Measurements from ENCODE around the gene GAS1.

GAS1 gene

GRCh38 chr9:86985132-86985647, 37.9 kb upstream of the GAS1 start:
- no peaks in the 10 kb centered on the region for H3K36me3 ChIP-seq (ENCODE audit: control insufficient read depth in 4 of 4, insufficient read depth in 4 of 4, low read length in 3 of 4)
- DNase-seq, result no peak
- ChIA-PET CTCF (no interaction called here), POLR2A (no interaction called here)
- peaks cover 0 to 4% (median 2%) of the 10 kb centered on the region in 5 experiments for H3K27me3 ChIP-seq (replicated peaks in 2 of 5; ENCODE audit: control insufficient read depth in 4 of 5, insufficient read depth in 5 of 5, low read length in 4 of 5)
- H3K4me1 ChIP-seq (ENCODE audit: control extremely low read depth in 1 of 4, control insufficient read depth in 4 of 4, insufficient read depth in 4 of 4, low read length in 3 of 4), result no peaks in the 10 kb centered on the region
- H3K27ac ChIP-seq (ENCODE audit: insufficient read depth in 1 of 2, low read depth in 1 of 2, low read length in 2 of 2, poor library complexity in 1 of 2, severe bottlenecking in 2 of 2), result no peak overlapping the region
- H3K9me3 ChIP-seq (ENCODE audit: control extremely low read depth in 1 of 5, control insufficient read depth in 4 of 5, insufficient read depth in 2 of 5, low read depth in 1 of 5, low read length in 4 of 5), result peaks cover 0 to 2% (median 0%) of the 10 kb centered on the region in 5 experiments
- H3K4me3 ChIP-seq (ENCODE audit: control insufficient read depth in 1 of 7, extremely low read depth in 1 of 7, insufficient read depth in 4 of 7, low read depth in 2 of 7, low read length in 6 of 7), result no peak overlapping the region
- 100% methylated on average over 1 of the region's 2 CpGs for WGBS (ENCODE audit: insufficient coverage)

GRCh38 chr9:86983620-86984259, 36.4 kb upstream of the GAS1 start:
- H3K4me3 ChIP-seq (ENCODE audit: control insufficient read depth in 1 of 7, extremely low read depth in 1 of 7, insufficient read depth in 4 of 7, low read depth in 2 of 7, low read length in 6 of 7), result no peak overlapping the region
- POLR2A ChIA-PET, result no interaction called here
- peaks cover 0 to 4% (median 2%) of the 10 kb centered on the region in 5 experiments for H3K27me3 ChIP-seq (replicated peaks in 2 of 5; ENCODE audit: control insufficient read depth in 4 of 5, insufficient read depth in 5 of 5, low read length in 4 of 5)
- H3K9me3 ChIP-seq (ENCODE audit: control extremely low read depth in 1 of 5, control insufficient read depth in 4 of 5, insufficient read depth in 2 of 5, low read depth in 1 of 5, low read length in 4 of 5), result peaks cover 0 to 2% (median 0%) of the 10 kb centered on the region in 5 experiments
- H3K4me1 ChIP-seq (ENCODE audit: control extremely low read depth in 1 of 4, control insufficient read depth in 4 of 4, insufficient read depth in 4 of 4, low read length in 3 of 4), result no peaks in the 10 kb centered on the region
- WGBS (ENCODE audit: insufficient coverage), result 89% methylated on average over 8 of the region's 11 CpGs
- CTCF ChIA-PET, result interaction anchor here (0.9 kb wide), 1 partner anchor 65 kb away, joined by 3 read pairs; no protein-coding TSS in a partner anchor
- no peak overlapping the region for H3K27ac ChIP-seq (ENCODE audit: insufficient read depth in 1 of 2, low read depth in 1 of 2, low read length in 2 of 2, poor library complexity in 1 of 2, severe bottlenecking in 2 of 2)
- no peaks in the 10 kb centered on the region for H3K36me3 ChIP-seq (ENCODE audit: control insufficient read depth in 4 of 4, insufficient read depth in 4 of 4, low read length in 3 of 4)
- DNase-seq, result no peak

GRCh38 chr9:86983249-86983619, 35.9 kb upstream of the GAS1 start:
- no peak for DNase-seq
- Histone ChIP-seq H3K27me3 (replicated peaks in 2 of 5; ENCODE audit: control insufficient read depth in 4 of 5, insufficient read depth in 5 of 5, low read length in 4 of 5) (peaks cover 0 to 4% (median 2%) of the 10 kb centered on the region in 5 experiments), H3K36me3 (ENCODE audit: control insufficient read depth in 4 of 4, insufficient read depth in 4 of 4, low read length in 3 of 4) (no peaks in the 10 kb centered on the region), H3K4me3 (ENCODE audit: control insufficient read depth in 1 of 7, extremely low read depth in 1 of 7, insufficient read depth in 4 of 7, low read depth in 2 of 7, low read length in 6 of 7) (no peak overlapping the region), H3K27ac (ENCODE audit: insufficient read depth in 1 of 2, low read depth in 1 of 2, low read length in 2 of 2, poor library complexity in 1 of 2, severe bottlenecking in 2 of 2) (no peak overlapping the region), H3K4me1 (ENCODE audit: control extremely low read depth in 1 of 4, control insufficient read depth in 4 of 4, insufficient read depth in 4 of 4, low read length in 3 of 4) (no peaks in the 10 kb centered on the region), H3K9me3 (ENCODE audit: control extremely low read depth in 1 of 5, control insufficient read depth in 4 of 5, insufficient read depth in 2 of 5, low read depth in 1 of 5, low read length in 4 of 5) (peaks cover 0 to 2% (median 0%) of the 10 kb centered on the region in 5 experiments)
- 100% methylated on average over 4 of the region's 4 CpGs for WGBS (ENCODE audit: insufficient coverage)
- CTCF ChIA-PET, result interaction anchor here (0.9 kb wide), 1 partner anchor 65 kb away, joined by 3 read pairs; no protein-coding TSS in a partner anchor
- POLR2A ChIA-PET, result no interaction called here

- ChIA-PET POLR2A (no interaction called here), CTCF (no interaction called here)
- Histone ChIP-seq H3K27ac (ENCODE audit: insufficient read depth in 1 of 2, low read depth in 1 of 2, low read length in 2 of 2, poor library complexity in 1 of 2, severe bottlenecking in 2 of 2) (no peak overlapping the region), H3K4me1 (ENCODE audit: control extremely low read depth in 1 of 4, control insufficient read depth in 4 of 4, insufficient read depth in 4 of 4, low read length in 3 of 4) (no peaks in the 10 kb centered on the region), H3K27me3 (replicated peaks in 2 of 5; ENCODE audit: control insufficient read depth in 4 of 5, insufficient read depth in 5 of 5, low read length in 4 of 5) (peaks cover 0 to 4% (median 2%) of the 10 kb centered on the region in 5 experiments), H3K9me3 (ENCODE audit: control extremely low read depth in 1 of 5, control insufficient read depth in 4 of 5, insufficient read depth in 2 of 5, low read depth in 1 of 5, low read length in 4 of 5) (no peaks in the 10 kb centered on the region), H3K36me3 (ENCODE audit: control insufficient read depth in 4 of 4, insufficient read depth in 4 of 4, low read length in 3 of 4) (no peaks in the 10 kb centered on the region), H3K4me3 (ENCODE audit: control insufficient read depth in 1 of 7, extremely low read depth in 1 of 7, insufficient read depth in 4 of 7, low read depth in 2 of 7, low read length in 6 of 7) (no peak overlapping the region)
- WGBS (ENCODE audit: insufficient coverage), result no CpG with 5 or more reads among the region's 3 CpGs
- DNase-seq, result no peak
These were observed 33.5 kb upstream of the GAS1 start for GRCh38 chr9:86980802-86981201.

- ChIA-PET CTCF (no interaction called here), POLR2A (no interaction called here)
- Histone ChIP-seq H3K36me3 (ENCODE audit: control insufficient read depth in 4 of 4, insufficient read depth in 4 of 4, low read length in 3 of 4) (no peaks in the 10 kb centered on the region), H3K27ac (ENCODE audit: insufficient read depth in 1 of 2, low read depth in 1 of 2, low read length in 2 of 2, poor library complexity in 1 of 2, severe bottlenecking in 2 of 2) (no peak overlapping the region), H3K9me3 (ENCODE audit: control extremely low read depth in 1 of 5, control insufficient read depth in 4 of 5, insufficient read depth in 2 of 5, low read depth in 1 of 5, low read length in 4 of 5) (no peaks in the 10 kb centered on the region), H3K4me3 (ENCODE audit: control insufficient read depth in 1 of 7, extremely low read depth in 1 of 7, insufficient read depth in 4 of 7, low read depth in 2 of 7, low read length in 6 of 7) (no peak overlapping the region), H3K4me1 (ENCODE audit: control extremely low read depth in 1 of 4, control insufficient read depth in 4 of 4, insufficient read depth in 4 of 4, low read length in 3 of 4) (no peaks in the 10 kb centered on the region), H3K27me3 (replicated peaks in 2 of 5; ENCODE audit: control insufficient read depth in 4 of 5, insufficient read depth in 5 of 5, low read length in 4 of 5) (peaks cover 0 to 7% (median 2%) of the 10 kb centered on the region in 5 experiments)
- WGBS (ENCODE audit: insufficient coverage), result 100% methylated on average over 1 of the region's 1 CpG
- DNase-seq, result no peak
These were observed 32.4 kb upstream of the GAS1 start for GRCh38 chr9:86979657-86980056.

GRCh38 chr9:86978922-86979474, 31.7 kb upstream of the GAS1 start:
- DNase-seq, result no peak
- Histone ChIP-seq H3K9me3 (ENCODE audit: control extremely low read depth in 1 of 5, control insufficient read depth in 4 of 5, insufficient read depth in 2 of 5, low read depth in 1 of 5, low read length in 4 of 5) (no peaks in the 10 kb centered on the region), H3K4me1 (ENCODE audit: control extremely low read depth in 1 of 4, control insufficient read depth in 4 of 4, insufficient read depth in 4 of 4, low read length in 3 of 4) (no peaks in the 10 kb centered on the region), H3K27me3 (replicated peaks in 2 of 5; ENCODE audit: control insufficient read depth in 4 of 5, insufficient read depth in 5 of 5, low read length in 4 of 5) (peaks cover 1 to 9% (median 4%) of the 10 kb centered on the region in 5 experiments), H3K36me3 (ENCODE audit: control insufficient read depth in 4 of 4, insufficient read depth in 4 of 4, low read length in 3 of 4) (no peaks in the 10 kb centered on the region), H3K27ac (ENCODE audit: insufficient read depth in 1 of 2, low read depth in 1 of 2, low read length in 2 of 2, poor library complexity in 1 of 2, severe bottlenecking in 2 of 2) (no peak overlapping the region), H3K4me3 (ENCODE audit: control insufficient read depth in 1 of 7, extremely low read depth in 1 of 7, insufficient read depth in 4 of 7, low read depth in 2 of 7, low read length in 6 of 7) (no peak overlapping the region)
- 96% methylated on average over 4 of the region's 6 CpGs for WGBS (ENCODE audit: insufficient coverage)
- ChIA-PET CTCF (no interaction called here), POLR2A (no interaction called here)

GRCh38 chr9:86978413-86978812, 31.1 kb upstream of the GAS1 start:
- Histone ChIP-seq H3K9me3 (ENCODE audit: control extremely low read depth in 1 of 5, control insufficient read depth in 4 of 5, insufficient read depth in 2 of 5, low read depth in 1 of 5, low read length in 4 of 5) (no peaks in the 10 kb centered on the region), H3K27me3 (replicated peaks in 2 of 5; ENCODE audit: control insufficient read depth in 4 of 5, insufficient read depth in 5 of 5, low read length in 4 of 5) (peaks cover 1 to 8% (median 4%) of the 10 kb centered on the region in 5 experiments), H3K36me3 (ENCODE audit: control insufficient read depth in 4 of 4, insufficient read depth in 4 of 4, low read length in 3 of 4) (no peaks in the 10 kb centered on the region), H3K4me1 (ENCODE audit: control extremely low read depth in 1 of 4, control insufficient read depth in 4 of 4, insufficient read depth in 4 of 4, low read length in 3 of 4) (no peaks in the 10 kb centered on the region), H3K27ac (ENCODE audit: insufficient read depth in 1 of 2, low read depth in 1 of 2, low read length in 2 of 2, poor library complexity in 1 of 2, severe bottlenecking in 2 of 2) (no peak overlapping the region), H3K4me3 (ENCODE audit: control insufficient read depth in 1 of 7, extremely low read depth in 1 of 7, insufficient read depth in 4 of 7, low read depth in 2 of 7, low read length in 6 of 7) (no peak overlapping the region)
- ChIA-PET POLR2A (no interaction called here), CTCF (no interaction called here)
- DNase-seq, result no peak
- no CpG with 5 or more reads among the region's 2 CpGs for WGBS (ENCODE audit: insufficient coverage)

All from common myeloid progenitor, CD34-positive (primary cell).